ENCODE measurements around the gene RRP1. TPM values are rescaled to one million over a fixed set of nuclear protein-coding genes. Genes with fewer than 3 reads are reported as not detected.
A peak's percentile ranks its signal among the peaks of the same experiment; 100 is the strongest.

The RRP1 gene
- total RNA-seq, 1 donor from 2014 or later = 52.0 TPM

DNA sequence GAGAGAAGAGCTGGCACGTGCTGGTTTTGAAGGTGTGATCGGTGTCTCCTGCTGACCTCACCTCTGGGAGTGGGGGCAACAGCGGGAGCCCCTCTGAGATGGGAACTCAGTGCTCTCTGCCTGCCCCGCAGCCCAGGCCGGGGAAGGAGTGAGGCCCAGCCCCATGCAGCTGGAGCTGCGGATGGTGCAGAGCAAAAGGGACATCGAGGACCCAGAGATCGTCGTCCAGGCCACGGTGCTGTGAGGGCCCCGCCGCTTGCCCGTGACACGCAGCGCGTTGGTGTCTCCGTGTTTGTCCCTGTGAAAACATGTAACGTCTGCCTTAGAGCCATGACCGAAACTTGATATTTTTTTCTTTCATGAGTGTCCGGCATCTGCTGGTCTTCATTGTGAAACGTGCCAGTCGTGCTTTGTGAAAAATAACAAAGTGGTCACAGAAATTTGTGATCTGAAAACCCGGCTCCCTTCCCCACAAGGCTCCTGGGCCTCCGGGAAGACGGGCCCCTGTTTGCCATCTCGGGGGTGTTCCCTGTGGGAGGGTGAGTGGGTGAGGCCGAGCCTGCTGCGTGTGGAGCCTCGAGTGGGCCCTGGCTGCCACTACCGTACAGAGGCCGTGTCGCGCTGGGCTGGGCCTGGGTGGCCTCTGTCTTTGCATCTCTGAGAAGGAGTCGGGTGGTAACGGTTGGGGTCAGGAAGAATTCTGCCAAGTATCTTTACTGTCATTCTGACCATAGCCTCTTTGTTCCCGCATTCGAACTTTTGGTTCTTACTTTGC, 33.4 kb upstream of the RRP1 start:
- H3K36me3 ChIP-seq = peaks cover 55 to 72% of the 10 kb centered on the region in 2 donors

DNA sequence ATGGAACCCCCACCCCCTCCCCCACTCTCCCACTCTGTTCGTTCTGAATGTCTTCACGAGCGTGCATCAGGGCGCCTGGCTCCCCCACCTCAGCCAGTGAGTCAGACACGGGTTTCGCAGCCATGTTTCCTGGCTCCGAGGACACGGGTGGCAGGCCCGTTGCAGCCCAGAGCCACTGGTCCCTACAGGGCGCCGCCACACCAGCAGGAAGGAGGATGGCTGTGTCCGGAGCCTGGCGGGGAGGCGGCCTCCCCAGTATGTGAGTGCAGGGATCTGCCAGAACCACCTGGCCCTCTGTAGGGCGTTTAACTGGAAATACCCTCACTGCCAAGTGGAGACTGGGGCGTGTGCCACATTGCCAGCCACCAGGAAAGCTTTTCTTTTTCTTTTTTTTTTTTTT, 31.8 kb upstream of the RRP1 start:
- H3K4me3 ChIP-seq = peak overlapping the region in 1 of 2 donors; percentile 56
- peaks cover 9 to 15% of the 10 kb centered on the region in 2 donors for H3K4me1 ChIP-seq
- peak overlapping the region; percentile 71 to 81 for H3K27ac ChIP-seq
- H3K27me3 ChIP-seq = no peaks in the 10 kb centered on the region
- TF ChIP-seq, protein P1, sequence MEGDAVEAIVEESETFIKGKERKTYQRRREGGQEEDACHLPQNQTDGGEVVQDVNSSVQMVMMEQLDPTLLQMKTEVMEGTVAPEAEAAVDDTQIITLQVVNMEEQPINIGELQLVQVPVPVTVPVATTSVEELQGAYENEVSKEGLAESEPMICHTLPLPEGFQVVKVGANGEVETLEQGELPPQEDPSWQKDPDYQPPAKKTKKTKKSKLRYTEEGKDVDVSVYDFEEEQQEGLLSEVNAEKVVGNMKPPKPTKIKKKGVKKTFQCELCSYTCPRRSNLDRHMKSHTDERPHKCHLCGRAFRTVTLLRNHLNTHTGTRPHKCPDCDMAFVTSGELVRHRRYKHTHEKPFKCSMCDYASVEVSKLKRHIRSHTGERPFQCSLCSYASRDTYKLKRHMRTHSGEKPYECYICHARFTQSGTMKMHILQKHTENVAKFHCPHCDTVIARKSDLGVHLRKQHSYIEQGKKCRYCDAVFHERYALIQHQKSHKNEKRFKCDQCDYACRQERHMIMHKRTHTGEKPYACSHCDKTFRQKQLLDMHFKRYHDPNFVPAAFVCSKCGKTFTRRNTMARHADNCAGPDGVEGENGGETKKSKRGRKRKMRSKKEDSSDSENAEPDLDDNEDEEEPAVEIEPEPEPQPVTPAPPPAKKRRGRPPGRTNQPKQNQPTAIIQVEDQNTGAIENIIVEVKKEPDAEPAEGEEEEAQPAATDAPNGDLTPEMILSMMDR (IDR thresholded peaks at IDR 0.05) = no peak
- DNase-seq (ENCODE audit: low spot score in 2 of 2) = peak in 1 of 2 donors; percentile 73
- H3K9me3 ChIP-seq = no peaks in the 10 kb centered on the region
- intact Hi-C loops (cut with DNase I) = no loop called here
- peaks cover 50 to 68% of the 10 kb centered on the region in 2 donors for H3K36me3 ChIP-seq

More for the DNA sequence above, 33.4 kb upstream of the RRP1 start:
- no peak overlapping the region for H3K27ac ChIP-seq
- no peaks in the 10 kb centered on the region for H3K9me3 ChIP-seq
- TF ChIP-seq, protein P1 (IDR thresholded peaks at IDR 0.05) = no peak
- no peaks in the 10 kb centered on the region for H3K27me3 ChIP-seq
- no peak for DNase-seq (ENCODE audit: low spot score in 2 of 2)
- intact Hi-C loops (cut with DNase I) = no loop called here
- H3K4me3 ChIP-seq = no peak overlapping the region
- H3K4me1 ChIP-seq = peaks cover 9 to 15% of the 10 kb centered on the region in 2 donors

DNA sequence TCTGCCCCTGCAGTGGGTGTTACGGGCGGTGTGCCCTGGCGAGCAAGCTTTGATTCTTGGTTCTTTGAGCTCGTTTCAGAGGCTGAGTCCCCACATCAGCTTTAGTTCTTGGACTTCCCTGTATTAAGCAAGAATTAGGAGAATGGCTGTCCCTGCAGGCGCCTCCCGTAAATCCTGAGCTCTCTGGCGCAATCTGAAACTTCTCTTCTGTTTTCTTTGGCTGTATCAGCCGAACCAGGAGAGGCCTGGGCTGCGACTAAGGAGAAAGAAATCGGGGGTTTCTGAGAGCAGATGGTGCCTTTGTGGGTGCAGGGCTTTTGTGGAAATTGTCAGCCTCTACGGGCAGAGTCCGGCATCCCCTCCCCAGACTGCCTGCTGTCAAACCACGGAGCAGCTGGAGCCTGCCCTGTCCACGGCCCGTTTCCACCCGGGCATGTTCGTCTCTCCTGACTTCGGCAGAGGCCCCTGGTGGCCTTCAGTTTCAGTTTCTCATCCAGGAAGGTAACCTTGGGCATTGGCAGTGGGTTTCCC, 31.2 kb upstream of the RRP1 start:
- H3K36me3 ChIP-seq = peaks cover 45 to 68% of the 10 kb centered on the region in 2 donors
- DNase-seq (ENCODE audit: low spot score in 2 of 2) = peak in 1 of 2 donors; percentile 78
- peaks cover 9 to 15% of the 10 kb centered on the region in 2 donors for H3K4me1 ChIP-seq
- TF ChIP-seq, protein P1 (IDR thresholded peaks at IDR 0.05) = no peak
- no peaks in the 10 kb centered on the region for H3K27me3 ChIP-seq
- intact Hi-C loops (cut with DNase I) = loop anchor here (1.0 kb wide), 3 partner anchors 17 to 30 kb away; no protein-coding TSS in a partner anchor
- H3K4me3 ChIP-seq = peak overlapping the region; percentile 11 to 56
- H3K27ac ChIP-seq = peak overlapping the region; percentile 71 to 81
- no peaks in the 10 kb centered on the region for H3K9me3 ChIP-seq

DNA sequence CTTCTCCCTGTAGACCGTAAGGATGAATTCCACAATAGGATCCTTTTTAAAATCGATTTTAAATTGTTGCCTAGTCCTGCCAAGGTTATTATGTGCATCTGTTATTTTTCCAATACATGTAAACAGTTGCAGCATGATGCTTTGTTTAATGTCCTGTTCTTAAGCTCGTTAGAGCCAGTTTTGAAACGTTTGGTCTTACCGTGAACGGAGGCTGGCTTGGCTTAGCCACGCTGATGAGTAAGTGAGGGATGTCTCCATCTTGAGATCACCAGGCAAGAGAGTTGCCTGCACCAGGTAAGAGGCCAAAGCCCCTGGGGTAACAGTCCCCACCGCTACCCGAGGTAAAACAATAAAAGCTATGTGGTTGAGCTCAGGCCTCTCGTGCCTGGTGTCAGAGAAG, 30.6 kb upstream of the RRP1 start:
- Histone ChIP-seq H3K4me1 (peaks cover 9 to 15% of the 10 kb centered on the region in 2 donors), H3K36me3 (peaks cover 38 to 64% of the 10 kb centered on the region in 2 donors), H3K4me3 (peak overlapping the region in 1 of 2 donors; percentile 11), H3K27ac (peak overlapping the region; percentile 71 to 81), H3K9me3 (no peaks in the 10 kb centered on the region), H3K27me3 (no peaks in the 10 kb centered on the region)
- intact Hi-C loops (cut with DNase I) = loop anchor here (1.0 kb wide), 3 partner anchors 16 to 31 kb away; no protein-coding TSS in a partner anchor
- TF ChIP-seq, protein P1 (IDR thresholded peaks at IDR 0.05) = no peak
- no peak for DNase-seq (ENCODE audit: low spot score in 2 of 2)

DNA sequence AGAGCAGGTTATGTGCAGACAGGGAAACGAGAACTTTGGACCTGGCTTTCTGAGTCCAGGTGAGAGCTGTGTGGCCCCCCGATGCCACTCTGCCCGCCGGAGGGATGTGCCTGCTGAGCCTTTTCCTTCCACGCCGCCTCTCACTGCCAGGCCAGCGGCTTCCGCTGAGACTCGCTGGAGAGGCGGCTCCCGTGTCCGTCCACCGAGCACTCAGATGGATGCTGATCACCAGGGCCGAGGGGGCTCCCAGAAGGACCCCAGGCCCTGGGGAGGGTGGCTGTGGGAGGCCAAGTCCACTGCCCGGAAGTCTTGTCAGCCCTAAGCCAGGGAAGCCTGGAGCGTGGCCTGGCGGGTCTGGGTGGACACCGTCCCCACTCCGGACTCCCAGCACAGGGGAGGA, 29.7 kb upstream of the RRP1 start:
- H3K27me3 ChIP-seq = no peaks in the 10 kb centered on the region
- TF ChIP-seq, protein P1 (IDR thresholded peaks at IDR 0.05) = no peak
- H3K36me3 ChIP-seq = peaks cover 31 to 55% of the 10 kb centered on the region in 2 donors
- H3K4me1 ChIP-seq = peaks cover 9 to 15% of the 10 kb centered on the region in 2 donors
- intact Hi-C loops (cut with DNase I) = no loop called here
- H3K27ac ChIP-seq = no peak overlapping the region
- H3K9me3 ChIP-seq = no peaks in the 10 kb centered on the region
- DNase-seq (ENCODE audit: low spot score in 2 of 2) = no peak
- H3K4me3 ChIP-seq = no peak overlapping the region
